Measurements from ENCODE around the gene FAM81A.
"Not testable (repeated sequence)": the region's sequence is repeated elsewhere in the genome, so short reads cannot be mapped to it uniquely, and the experiment has no call there.

Gene FAM81A

GRCh38 chr15:59432389-59432788, 5.6 kb upstream of the FAM81A start:
- no peak for DNase-seq

GRCh38 chr15:59434481-59434880, 3.5 kb upstream of the FAM81A start:
- DNase-seq = no peak

DNA sequence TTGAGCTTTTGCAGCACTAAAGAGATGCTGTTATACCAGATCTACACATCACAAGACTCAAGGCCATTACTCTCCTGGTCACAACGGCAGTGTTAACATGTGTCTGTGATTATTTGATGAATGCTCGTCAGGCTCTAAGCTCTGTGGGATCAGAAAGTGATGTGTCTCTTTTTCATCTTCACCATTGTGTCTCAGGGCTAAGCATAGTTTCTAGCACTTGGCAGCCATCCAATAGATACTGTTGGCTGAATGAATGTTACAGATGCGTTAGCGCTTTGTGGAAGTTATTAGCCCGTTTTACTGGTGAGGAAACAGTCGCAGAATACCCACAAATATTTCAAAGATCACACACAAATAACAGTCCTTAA, 1.2 kb upstream of the FAM81A start:
- DNase-seq = peak; percentile 39

DNA sequence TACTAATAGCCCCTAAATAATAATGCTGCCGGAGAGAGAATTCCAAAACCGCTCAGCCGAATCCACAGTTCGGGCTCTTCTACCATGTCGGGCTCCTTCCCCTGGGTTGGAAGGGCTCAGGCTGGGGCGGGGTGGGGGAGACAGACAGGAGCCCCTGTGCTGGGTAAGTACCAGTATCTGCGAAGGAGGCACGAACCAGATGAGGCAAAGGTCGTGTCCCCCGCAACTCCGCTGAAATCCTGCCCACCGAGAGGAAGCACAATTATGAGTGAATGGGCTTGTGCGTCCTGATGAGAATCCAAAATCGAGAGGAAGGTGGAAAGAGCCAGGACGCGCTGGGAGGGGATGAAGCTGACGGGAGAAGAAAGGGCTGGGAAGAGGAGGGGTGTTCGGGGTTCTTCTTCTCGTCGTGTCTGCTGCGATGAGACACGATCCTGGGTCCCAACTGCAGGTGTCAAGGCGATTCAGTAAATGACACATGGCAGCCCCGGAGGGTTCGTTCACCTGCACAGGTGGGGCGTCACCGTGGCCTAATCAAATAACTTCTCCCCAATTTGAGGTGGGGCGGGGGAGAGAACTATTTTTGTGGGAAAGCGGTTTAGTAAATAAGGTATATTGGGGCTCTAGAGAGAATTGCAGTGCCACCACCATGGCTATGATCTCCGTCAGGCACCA, 707 bp upstream of the FAM81A start:
- peak; percentile 35 for DNase-seq

DNA sequence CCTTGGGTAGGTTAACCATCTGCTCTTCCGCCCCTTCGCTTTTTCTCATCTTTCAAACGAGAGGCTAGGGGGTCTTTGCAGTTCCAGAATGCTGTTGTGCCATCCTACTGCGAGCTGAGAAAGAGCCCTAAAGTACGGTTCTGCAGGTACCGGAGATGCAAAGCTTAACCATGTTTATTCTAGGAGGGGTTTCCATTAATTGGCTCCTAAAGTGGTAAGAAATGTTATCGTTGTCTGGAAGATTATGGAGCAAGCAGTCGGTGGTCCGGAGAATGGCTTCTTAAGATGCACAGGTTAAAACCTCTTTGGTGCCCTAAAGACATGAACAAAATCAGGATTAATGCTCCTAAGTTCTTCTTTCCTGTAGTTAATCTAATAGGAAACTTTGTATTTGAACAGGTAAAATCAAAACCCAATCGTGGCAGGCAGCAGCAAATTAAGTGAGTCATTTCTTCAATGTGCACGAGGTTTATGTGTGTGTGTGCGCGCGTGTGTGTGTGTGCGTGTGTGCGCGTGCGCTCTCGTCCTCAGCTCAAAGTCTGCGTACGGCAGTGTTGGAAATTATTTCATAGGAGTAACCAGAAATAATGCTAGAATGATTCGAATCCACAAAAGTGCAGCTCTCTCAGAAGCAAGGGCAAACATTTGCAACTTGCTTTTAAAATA, 772 bp downstream of the FAM81A start:
- DNase-seq = no peak

DNA sequence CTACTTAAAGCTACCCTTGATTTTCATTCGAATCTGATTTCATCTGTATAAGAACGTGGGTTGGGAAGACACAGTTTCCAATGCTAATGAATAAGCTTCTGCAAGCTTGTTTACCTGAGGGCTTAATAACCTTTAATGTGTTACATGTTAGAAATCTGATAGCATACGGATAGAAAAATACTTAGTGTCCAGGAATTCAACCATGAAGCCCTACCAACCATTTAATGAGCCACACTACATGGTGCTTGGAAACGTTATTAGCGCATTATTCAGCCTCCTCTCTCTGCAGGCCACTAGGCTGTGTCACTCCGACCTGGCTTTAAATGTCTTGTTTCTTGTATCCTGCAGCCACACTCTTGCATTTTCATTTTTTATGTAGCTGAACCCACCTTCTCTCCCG, 1.6 kb downstream of the FAM81A start:
- no peak for DNase-seq

DNA sequence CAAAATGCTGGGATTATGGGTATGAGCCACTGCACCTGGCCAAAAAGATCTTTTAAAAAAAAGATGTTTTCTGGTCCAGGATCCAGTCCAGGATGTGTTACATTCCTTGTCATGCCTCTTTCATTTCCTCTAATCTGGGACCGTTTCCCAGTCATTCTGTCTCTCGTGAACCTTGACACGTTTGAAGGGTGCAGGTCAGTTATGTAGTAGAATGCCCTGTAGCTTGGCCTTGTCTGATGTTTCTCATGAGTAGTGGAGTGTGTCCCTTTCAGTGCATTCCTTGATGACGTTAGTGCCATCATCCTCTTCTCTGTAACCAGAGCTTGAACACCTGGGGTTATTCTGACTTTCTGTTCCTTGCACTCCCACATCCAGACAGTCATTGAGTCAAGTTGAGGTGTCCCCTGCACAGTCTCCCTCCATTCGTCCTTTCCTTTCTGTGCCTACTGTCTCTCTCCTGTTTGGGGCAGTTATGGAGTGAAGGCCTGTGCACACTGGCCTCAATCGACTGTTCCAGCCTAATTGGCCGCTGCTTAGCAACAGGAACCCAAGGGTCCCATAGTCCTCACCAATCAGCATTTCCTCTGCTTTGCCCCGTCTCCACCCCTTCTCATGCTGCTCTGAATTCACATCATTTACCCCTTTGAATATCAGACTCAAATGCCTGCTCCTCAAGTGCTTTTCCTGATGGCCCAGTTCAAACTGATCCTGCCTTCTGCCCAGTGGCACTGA, 5.5 kb downstream of the FAM81A start:
- DNase-seq = no peak

- DNase-seq = no peak
Measured at GRCh38 chr15:59444081-59444835, 6.3 kb downstream of the FAM81A start.

DNA sequence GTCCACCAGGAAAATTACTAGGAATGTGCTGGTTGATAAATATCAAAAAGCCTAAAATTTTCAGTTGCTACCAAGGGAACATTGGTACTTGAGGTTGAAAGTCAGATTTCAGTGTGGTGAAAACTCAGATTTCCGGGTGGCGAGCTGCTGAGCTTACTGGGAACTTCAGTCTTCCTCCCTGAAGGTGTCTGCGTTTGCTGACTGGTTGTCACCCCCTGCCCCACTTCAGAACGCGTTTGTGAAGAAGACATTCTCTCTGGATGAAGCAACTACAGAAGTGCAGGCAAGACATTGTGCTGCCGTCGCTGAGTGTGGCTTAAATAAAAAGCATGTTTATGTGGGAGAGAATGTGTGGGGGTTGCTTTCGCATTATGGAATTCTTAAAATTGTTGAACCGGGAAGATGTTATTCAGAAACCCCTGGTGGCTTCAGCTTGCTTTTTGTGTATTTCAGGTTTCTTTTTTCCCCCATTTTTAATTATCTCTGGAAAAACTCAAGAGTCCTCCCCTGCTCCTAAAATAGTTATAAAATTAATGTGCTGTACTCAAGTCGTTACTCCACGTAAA, 7.1 kb downstream of the FAM81A start:
- DNase-seq = no peak

DNA sequence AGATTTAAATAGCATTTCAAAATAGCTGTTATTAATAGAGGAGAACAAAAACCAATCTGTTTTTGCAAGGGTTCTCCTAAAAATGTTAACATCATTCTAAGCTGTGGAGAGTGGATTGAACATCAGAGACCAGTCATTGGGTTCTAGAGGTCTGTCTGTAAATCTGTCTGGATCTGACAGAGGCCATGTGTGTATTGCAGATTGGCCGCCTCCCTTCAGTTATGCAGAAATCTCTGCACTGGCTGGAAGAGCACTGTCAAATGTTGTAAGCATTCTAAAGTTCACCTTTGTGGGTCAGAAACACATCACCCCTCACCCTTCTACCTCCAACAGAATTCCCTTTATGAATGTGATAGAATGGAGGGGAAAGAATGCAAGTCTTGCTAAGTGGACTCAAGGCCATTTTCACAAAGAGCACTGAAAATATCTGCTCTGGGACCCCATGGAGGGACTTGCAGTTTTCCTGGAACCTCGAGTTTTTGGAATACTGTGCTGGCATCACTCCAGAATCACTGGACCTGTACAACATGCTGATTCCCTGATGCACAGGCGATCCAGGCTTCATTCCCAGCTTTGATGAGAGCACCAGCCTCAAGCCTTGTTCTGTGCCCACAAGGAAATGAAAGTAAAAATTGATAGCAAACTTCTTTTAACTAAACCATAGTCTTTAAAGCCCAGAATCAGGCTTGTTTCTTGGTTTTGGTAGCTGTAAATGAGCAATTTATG, 8.4 kb downstream of the FAM81A start:
- no peak for DNase-seq

GRCh38 chr15:59447367-59447766, 9.4 kb downstream of the FAM81A start:
- no peak for DNase-seq

DNA sequence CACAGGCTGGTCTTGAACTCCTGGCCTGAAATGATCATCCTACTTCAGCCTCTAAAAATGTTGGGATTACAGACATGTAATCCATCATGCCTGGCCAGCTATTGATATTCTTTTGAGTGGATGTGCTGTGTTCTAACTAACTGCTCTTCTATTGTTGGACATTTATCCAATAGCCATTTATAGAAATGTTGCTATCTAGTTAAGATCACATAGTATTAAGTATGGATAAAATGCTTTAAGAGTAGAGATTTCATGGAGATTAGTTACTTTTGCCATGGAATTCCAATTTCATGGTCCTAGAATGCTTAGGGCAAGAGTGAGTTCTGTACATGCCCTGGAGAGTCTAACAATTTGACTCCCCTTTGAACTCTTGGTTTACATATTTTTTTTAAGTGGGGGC, 10.9 kb downstream of the FAM81A start:
- no peak for DNase-seq

GRCh38 chr15:59453474-59454215, 15.7 kb downstream of the FAM81A start:
- no peak for DNase-seq

- DNase-seq = peak; percentile 87
Measured at GRCh38 chr15:59456114-59456513, 18.1 kb downstream of the FAM81A start.

- no peak for DNase-seq
Measured at GRCh38 chr15:59457103-59457502, 19.1 kb downstream of the FAM81A start.

GRCh38 chr15:59461521-59461920, 23.5 kb downstream of the FAM81A start:
- DNase-seq = no peak

- DNase-seq = no peak
Measured at GRCh38 chr15:59473226-59473625, 35.2 kb downstream of the FAM81A start.

DNA sequence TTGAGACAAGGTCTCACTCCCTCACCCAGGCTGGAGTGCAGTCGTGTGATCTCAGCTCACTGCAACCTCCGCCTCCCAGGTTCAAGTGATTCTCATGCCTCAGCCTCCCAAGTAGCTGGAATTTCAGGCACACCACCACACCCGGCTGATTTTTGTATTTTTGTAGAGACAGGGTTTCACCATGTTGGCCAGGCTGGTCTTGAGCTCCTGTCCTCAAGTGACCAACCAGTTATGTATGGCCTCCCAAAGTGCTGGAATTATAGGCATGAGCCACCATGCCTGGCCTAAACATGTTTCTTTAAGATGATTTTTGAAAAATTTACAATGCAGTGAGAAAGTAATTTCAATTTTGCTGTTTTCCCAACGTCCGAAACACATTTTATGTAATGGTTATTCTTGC, 37.2 kb downstream of the FAM81A start:
- DNase-seq = not testable (repeated sequence)

DNA sequence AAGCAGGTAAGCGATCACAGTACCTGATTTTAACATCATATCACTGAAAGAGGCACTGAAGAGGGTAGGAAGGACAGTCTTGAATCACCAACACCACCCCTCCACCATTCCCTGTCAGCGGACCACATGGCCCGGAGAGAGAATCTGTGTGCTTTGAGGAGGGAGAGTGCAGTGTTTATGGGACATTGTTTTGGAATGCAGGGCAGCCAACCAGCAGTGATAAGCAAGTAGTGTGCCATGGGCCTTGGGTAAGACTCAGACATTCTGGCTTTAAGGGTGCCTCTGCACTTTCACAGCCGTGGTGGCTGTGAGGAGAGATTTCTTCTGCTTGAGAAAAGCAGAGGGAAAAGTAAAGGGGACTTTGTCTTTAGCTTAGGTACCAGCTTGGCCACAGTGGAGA, 46.4 kb downstream of the FAM81A start:
- DNase-seq = no peak

GRCh38 chr15:59485036-59485435, 47.0 kb downstream of the FAM81A start:
- DNase-seq = no peak

DNA sequence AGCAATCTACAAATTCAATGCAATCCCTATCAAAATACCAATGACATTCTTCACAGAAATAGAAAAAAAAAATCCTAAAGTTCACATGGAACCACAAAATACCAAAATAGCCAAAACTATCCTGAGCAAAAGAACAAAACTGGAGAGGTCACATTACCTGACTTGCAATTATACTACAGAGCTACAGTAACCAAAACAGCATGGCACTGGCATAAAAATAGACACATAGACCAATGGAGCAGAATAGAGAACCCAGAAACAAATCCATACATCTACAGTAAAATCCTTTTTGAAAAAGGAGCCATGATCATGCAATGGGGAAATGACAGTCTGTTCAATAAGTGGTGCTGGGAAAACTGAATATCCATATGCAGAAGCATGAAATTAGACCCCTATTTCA, 51.5 kb downstream of the FAM81A start:
- DNase-seq = not testable (repeated sequence)

DNA sequence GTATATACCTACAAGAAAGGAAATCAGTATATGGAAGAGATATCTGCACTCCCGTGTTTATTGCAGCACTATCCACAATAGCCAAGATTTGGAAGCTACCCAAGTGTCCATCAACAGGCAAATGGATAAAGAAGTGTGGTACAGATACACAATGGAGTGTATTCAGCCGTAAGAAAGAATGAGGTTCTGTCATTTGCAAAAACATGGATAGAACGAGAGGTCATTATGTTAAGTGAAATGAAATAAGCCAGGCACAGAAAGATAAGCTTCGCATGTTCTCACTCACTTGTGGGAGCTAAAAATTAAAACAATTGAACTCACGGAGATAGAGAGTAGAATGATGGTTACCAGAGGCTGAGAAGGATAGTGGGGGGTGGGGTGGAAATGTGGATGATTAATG, 53.1 kb downstream of the FAM81A start:
- no peak for DNase-seq
